ENCODE measurements around the gene EPS15. TPM values are rescaled to one million over a fixed set of nuclear protein-coding genes. Genes with fewer than 3 reads are reported as not detected.
"Not testable (repeated sequence)": the region's sequence is repeated elsewhere in the genome, so short reads cannot be mapped to it uniquely, and the experiment has no call there.

The EPS15 gene
- total RNA-seq, 1 experiment from 2014 or later = 31.7 TPM

DNA sequence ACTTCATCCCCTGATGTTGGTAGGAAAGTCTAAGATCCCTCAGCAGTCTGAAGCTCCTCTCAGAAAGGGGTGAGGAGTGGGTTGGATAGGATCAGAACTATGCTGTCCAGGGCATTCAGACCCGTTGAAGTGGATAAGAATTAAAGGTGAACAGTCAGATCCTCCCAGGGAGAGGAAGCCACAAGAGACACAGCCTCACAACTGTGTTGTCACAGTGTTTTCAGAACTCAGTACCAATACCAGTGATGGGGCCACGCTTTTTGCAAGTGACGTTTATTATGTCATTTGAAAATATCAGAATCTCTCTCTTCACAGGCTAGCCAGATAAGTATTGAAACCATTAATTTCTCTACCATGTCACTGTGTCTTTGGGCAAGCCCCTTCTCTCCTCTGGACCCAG lies 15.4 kb upstream of the EPS15 start:
- H3K27ac ChIP-seq = no peak overlapping the region
- no peak for DNase-seq (ENCODE audit: low read depth in 1 of 2, low spot score in 2 of 2)
- no peaks in the 10 kb centered on the region for H3K27me3 ChIP-seq (replicated peaks)
- H3K36me3 ChIP-seq = no peaks in the 10 kb centered on the region
- H3K4me3 ChIP-seq = no peak overlapping the region
- H3K4me1 ChIP-seq (replicated peaks) = peaks cover 20% of the 10 kb centered on the region
- no peaks in the 10 kb centered on the region for H3K9me3 ChIP-seq (replicated peaks)

GRCh38 chr1:51532853-51533252 lies 13.8 kb upstream of the EPS15 start:
- H3K4me3 ChIP-seq = no peak overlapping the region
- DNase-seq (ENCODE audit: low read depth in 1 of 2, low spot score in 2 of 2) = no peak
- H3K4me1 ChIP-seq (replicated peaks) = peaks cover 8% of the 10 kb centered on the region
- no peaks in the 10 kb centered on the region for H3K36me3 ChIP-seq
- no peaks in the 10 kb centered on the region for H3K27me3 ChIP-seq (replicated peaks)
- no peaks in the 10 kb centered on the region for H3K9me3 ChIP-seq (replicated peaks)
- H3K27ac ChIP-seq = no peak overlapping the region

GRCh38 chr1:51530447-51530846 lies 11.4 kb upstream of the EPS15 start:
- DNase-seq (ENCODE audit: low read depth in 1 of 2, low spot score in 2 of 2); H3K36me3 ChIP-seq; H3K4me1 ChIP-seq (replicated peaks); H3K4me3 ChIP-seq; H3K9me3 ChIP-seq (replicated peaks); H3K27ac ChIP-seq; H3K27me3 ChIP-seq (replicated peaks): not testable (repeated sequence)

DNA sequence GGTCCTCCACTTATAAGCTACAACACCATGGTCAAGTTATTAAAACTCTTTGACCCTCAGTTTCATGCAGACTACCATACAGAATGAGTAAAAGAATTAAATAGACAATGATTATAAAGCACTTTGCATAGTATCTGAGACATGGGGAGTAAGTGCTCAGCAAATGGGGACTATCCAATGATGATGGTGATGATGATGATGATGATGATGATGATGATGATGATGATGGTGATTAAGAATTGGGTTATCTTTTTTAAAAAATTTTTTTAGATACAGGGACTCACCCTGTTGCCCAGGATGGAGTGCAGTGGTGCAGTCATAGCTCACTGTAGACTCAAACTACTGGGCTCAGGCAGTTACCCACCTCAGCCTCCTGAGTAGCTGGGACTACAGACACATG lies 8.1 kb upstream of the EPS15 start:
- Histone ChIP-seq H3K4me1 (replicated peaks) (no peaks in the 10 kb centered on the region), H3K27me3 (replicated peaks) (no peaks in the 10 kb centered on the region), H3K27ac (no peak overlapping the region), H3K9me3 (replicated peaks) (no peaks in the 10 kb centered on the region), H3K4me3 (no peak overlapping the region), H3K36me3 (no peaks in the 10 kb centered on the region)
- DNase-seq (ENCODE audit: low read depth in 1 of 2, low spot score in 2 of 2) = no peak

- no peak for DNase-seq (ENCODE audit: low read depth in 1 of 2, low spot score in 2 of 2)
- H3K4me1 ChIP-seq (replicated peaks) = no peaks in the 10 kb centered on the region
- no peaks in the 10 kb centered on the region for H3K9me3 ChIP-seq (replicated peaks)
- H3K4me3 ChIP-seq = no peak overlapping the region
- no peaks in the 10 kb centered on the region for H3K27me3 ChIP-seq (replicated peaks)
- no peak overlapping the region for H3K27ac ChIP-seq
- no peaks in the 10 kb centered on the region for H3K36me3 ChIP-seq
Observed at GRCh38 chr1:51526248-51526647, 7.2 kb upstream of the EPS15 start.

DNA sequence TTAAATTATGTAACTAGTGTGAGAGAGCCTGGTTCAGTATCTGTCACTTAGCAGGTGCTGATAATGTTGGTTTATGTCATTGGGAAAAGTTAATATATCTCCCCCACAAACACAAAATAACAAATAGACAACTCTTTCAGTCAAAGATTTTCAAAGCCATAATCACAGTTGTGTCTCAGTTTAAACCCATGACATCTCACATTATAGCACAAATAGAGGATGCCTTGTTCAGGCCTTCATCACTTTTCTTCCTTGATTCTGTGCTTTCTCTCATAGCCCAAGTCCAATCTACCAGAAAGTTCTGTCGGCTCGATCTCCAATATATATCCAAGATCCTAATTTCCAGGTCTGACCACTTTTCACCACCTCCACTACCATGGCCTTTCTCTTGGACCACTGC lies 6.2 kb upstream of the EPS15 start:
- no peak overlapping the region for H3K27ac ChIP-seq
- no peaks in the 10 kb centered on the region for H3K9me3 ChIP-seq (replicated peaks)
- H3K36me3 ChIP-seq = no peaks in the 10 kb centered on the region
- DNase-seq (ENCODE audit: low read depth in 1 of 2, low spot score in 2 of 2) = no peak
- H3K4me3 ChIP-seq = no peak overlapping the region
- H3K4me1 ChIP-seq (replicated peaks) = peaks cover 7% of the 10 kb centered on the region
- H3K27me3 ChIP-seq (replicated peaks) = no peaks in the 10 kb centered on the region

DNA sequence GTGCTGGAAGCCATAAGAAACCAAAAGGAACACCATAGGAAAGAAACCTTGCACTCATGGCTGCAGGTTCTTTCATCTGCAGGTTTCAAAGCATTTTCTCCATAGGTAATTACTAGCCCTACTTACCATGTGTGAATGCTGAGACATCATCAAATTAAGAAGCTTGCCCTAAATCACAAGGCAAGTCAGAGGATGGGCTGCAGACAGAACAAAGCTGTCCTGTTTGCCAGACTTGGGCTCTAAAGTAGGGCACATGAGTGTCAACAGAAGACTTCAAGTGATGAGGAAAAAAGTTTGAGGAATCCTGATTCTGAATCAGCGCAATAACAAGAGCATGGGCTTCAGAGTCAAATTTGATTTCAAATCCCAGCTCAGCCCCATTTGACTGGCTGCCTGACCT lies 5.8 kb upstream of the EPS15 start:
- Histone ChIP-seq H3K27me3 (replicated peaks) (no peaks in the 10 kb centered on the region), H3K36me3 (no peaks in the 10 kb centered on the region), H3K9me3 (replicated peaks) (no peaks in the 10 kb centered on the region), H3K27ac (no peak overlapping the region), H3K4me1 (replicated peaks) (peaks cover 12% of the 10 kb centered on the region), H3K4me3 (no peak overlapping the region)
- DNase-seq (ENCODE audit: low read depth in 1 of 2, low spot score in 2 of 2) = no peak

GRCh38 chr1:51523931-51524330 lies 4.9 kb upstream of the EPS15 start:
- Histone ChIP-seq H3K4me3 (no peak overlapping the region), H3K4me1 (replicated peaks) (peaks cover 17% of the 10 kb centered on the region), H3K27ac (no peak overlapping the region), H3K36me3 (peaks cover under 1% of the 10 kb centered on the region; the same call in 1 of the 2 replicates), H3K9me3 (replicated peaks) (no peaks in the 10 kb centered on the region), H3K27me3 (replicated peaks) (no peaks in the 10 kb centered on the region)
- no peak for DNase-seq (ENCODE audit: low read depth in 1 of 2, low spot score in 2 of 2)

GRCh38 chr1:51520700-51521248 lies 1.7 kb upstream of the EPS15 start:
- H3K27ac ChIP-seq = 0 out of 2 replicates have a peak overlapping the region, but pooled peaks have one; percentile 2
- H3K4me3 ChIP-seq = no peak overlapping the region
- no peak for DNase-seq (ENCODE audit: low read depth in 1 of 2, low spot score in 2 of 2)
- H3K36me3 ChIP-seq = peaks cover 9% of the 10 kb centered on the region; the same call in 1 of the 2 replicates
- H3K4me1 ChIP-seq (replicated peaks) = peaks cover 37% of the 10 kb centered on the region
- H3K27me3 ChIP-seq (replicated peaks) = no peaks in the 10 kb centered on the region
- H3K9me3 ChIP-seq (replicated peaks) = no peaks in the 10 kb centered on the region

- no peaks in the 10 kb centered on the region for H3K9me3 ChIP-seq (replicated peaks)
- H3K4me1 ChIP-seq (replicated peaks) = peaks cover 37% of the 10 kb centered on the region
- DNase-seq (ENCODE audit: low read depth in 1 of 2, low spot score in 2 of 2) = peak; percentile 43 to 58
- H3K27me3 ChIP-seq (replicated peaks) = no peaks in the 10 kb centered on the region
- H3K27ac ChIP-seq = 0 out of 2 replicates have a peak overlapping the region, but pooled peaks have one; percentile 2
- no peak overlapping the region for H3K4me3 ChIP-seq
- H3K36me3 ChIP-seq = peaks cover 9% of the 10 kb centered on the region; the same call in 1 of the 2 replicates
Observed at GRCh38 chr1:51519865-51520699, 1.0 kb upstream of the EPS15 start.

DNA sequence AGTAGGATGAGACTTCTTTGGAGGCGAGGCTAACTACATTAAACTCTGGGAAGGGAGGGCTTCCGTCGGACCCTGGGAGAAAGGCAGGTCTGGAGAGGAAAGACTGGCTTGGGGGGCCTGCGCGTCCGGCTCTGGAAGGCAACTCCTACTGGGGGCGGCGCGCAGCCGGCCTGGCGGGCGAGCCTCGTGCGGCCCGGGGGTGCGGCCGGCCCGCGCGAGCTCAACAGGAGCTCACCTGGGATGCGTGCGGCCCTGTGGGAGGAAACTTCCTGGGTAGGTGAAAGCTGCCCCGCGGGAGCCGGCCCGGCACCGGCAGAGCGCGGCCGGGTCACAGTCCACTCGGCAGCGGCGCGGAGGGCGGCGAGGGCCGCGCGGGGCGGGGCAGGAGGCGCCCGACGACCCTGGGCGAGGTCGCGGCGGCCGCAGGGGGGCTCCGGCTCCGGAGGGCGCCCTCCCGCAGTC lies 449 bp downstream of the EPS15 start:
- Histone ChIP-seq H3K9me3 (replicated peaks) (no peaks in the 10 kb centered on the region), H3K36me3 (peaks cover 9% of the 10 kb centered on the region; the same call in 1 of the 2 replicates), H3K27me3 (replicated peaks) (no peaks in the 10 kb centered on the region), H3K27ac (peak overlapping the region; percentile 64), H3K4me3 (peak overlapping the region; percentile 96), H3K4me1 (replicated peaks) (peaks cover 41% of the 10 kb centered on the region)
- DNase-seq (ENCODE audit: low read depth in 1 of 2, low spot score in 2 of 2) = peak in 1 of 2 experiments; percentile 48

DNA sequence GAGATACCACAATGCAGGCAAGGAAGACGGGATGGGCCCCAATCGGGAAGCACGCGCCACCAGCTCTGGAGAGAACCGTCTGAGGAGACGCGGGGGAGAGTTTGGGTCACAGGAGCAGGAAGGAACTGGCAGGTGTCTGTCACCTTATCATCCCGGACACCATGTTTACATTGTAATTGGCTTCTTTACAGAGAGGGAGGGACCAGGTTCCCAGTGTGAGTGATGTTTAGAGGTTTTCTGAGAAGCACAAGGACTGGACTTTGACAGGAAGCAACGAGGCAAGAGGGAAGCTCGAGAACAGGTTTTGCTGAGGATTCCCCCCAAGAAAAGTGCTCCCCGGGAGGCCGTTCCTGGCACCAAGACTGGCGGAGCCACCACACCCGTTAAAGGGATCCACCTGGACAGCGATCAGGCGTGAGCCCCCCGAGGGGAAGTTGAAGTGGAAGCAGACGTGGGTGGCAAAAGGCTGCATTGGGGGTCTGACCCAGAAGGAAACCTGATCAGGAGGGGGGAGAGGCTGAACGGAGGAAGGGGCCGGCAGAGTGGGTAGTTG lies 957 bp downstream of the EPS15 start:
- Histone ChIP-seq H3K27me3 (replicated peaks) (no peaks in the 10 kb centered on the region), H3K9me3 (replicated peaks) (no peaks in the 10 kb centered on the region), H3K36me3 (peaks cover 9% of the 10 kb centered on the region; the same call in 1 of the 2 replicates), H3K4me1 (replicated peaks) (peaks cover 41% of the 10 kb centered on the region), H3K27ac (peak overlapping the region; percentile 64), H3K4me3 (peak overlapping the region; percentile 96)
- DNase-seq (ENCODE audit: low read depth in 1 of 2, low spot score in 2 of 2) = peak; percentile 47 to 58

- Histone ChIP-seq H3K27me3 (replicated peaks) (no peaks in the 10 kb centered on the region), H3K27ac (no peak overlapping the region), H3K4me1 (replicated peaks) (peaks cover 41% of the 10 kb centered on the region), H3K4me3 (peak overlapping the region; percentile 96), H3K9me3 (replicated peaks) (no peaks in the 10 kb centered on the region), H3K36me3 (peaks cover 9% of the 10 kb centered on the region; the same call in 1 of the 2 replicates)
- DNase-seq (ENCODE audit: low read depth in 1 of 2, low spot score in 2 of 2) = peak in 1 of 2 experiments; percentile 48
Observed at GRCh38 chr1:51517361-51518032, 1.6 kb downstream of the EPS15 start.

All from SJSA1 (cell line).